Endodermal cell (in vitro differentiated cells): Measurements from ENCODE around the gene LOXL3. TPM values are rescaled to one million over a fixed set of nuclear protein-coding genes. Genes with fewer than 3 reads are reported as not detected.

Source experiments
- DNase-seq: peaks from one replicate; pipeline ENCODE4 v3.0.0-alpha.2; 2017
- H3K27ac ChIP-seq: 2 replicates; pipeline ENCODE4 v1.5.1; 2013; ENCODE audit warnings: mild to moderate bottlenecking, low read depth, low read length, moderate library complexity
- H3K27me3 ChIP-seq: 2 replicates; pipeline ENCODE4 v1.6.1; 2013; ENCODE audit warnings: mild to moderate bottlenecking, low read length, moderate library complexity; ENCODE audit not compliant: insufficient read depth, control insufficient read depth, poor library complexity, severe bottlenecking
- H3K36me3 ChIP-seq: 2 replicates; pipeline ENCODE4 v1.7.0; 2013; ENCODE audit warnings: mild to moderate bottlenecking, low read length, moderate library complexity; ENCODE audit not compliant: control insufficient read depth, insufficient read depth
- H3K4me1 ChIP-seq: one replicate; pipeline ENCODE4 v1.7.0; 2013; ENCODE audit warnings: low read length; ENCODE audit not compliant: control insufficient read depth, insufficient read depth
- H3K4me3 ChIP-seq: 2 replicates; pipeline ENCODE4 v1.5.1; 2013; ENCODE audit warnings: mild to moderate bottlenecking, low read length, moderate library complexity
- H3K9ac ChIP-seq: 2 replicates; pipeline ENCODE4 v1.6.1; 2013; ENCODE audit warnings: mild to moderate bottlenecking, low read length, moderate library complexity; ENCODE audit not compliant: poor library complexity, severe bottlenecking; ENCODE audit errors: extremely low read depth
- H3K9me3 ChIP-seq: 2 replicates; pipeline ENCODE4 v1.6.1; 2013; ENCODE audit warnings: mild to moderate bottlenecking, low read length, moderate library complexity; ENCODE audit not compliant: control insufficient read depth
- H3K27ac Mint-ChIP-seq: 2 replicates; pipeline ENCODE4 v1.8.0; 2020; ENCODE audit warnings: mixed read lengths
- H3K27me3 Mint-ChIP-seq: 2 replicates; pipeline ENCODE4 v1.8.0; 2021; ENCODE audit warnings: mild to moderate bottlenecking, mixed read lengths; ENCODE audit not compliant: insufficient read depth
- H3K36me3 Mint-ChIP-seq: 2 replicates; pipeline ENCODE4 v1.8.0; 2020; ENCODE audit warnings: low read depth, mixed read lengths
- H3K4me1 Mint-ChIP-seq: 2 replicates; pipeline ENCODE4 v1.8.0; 2020; ENCODE audit warnings: mixed read lengths
- H3K4me3 Mint-ChIP-seq: 2 replicates; pipeline ENCODE4 v1.8.0; 2020; ENCODE audit warnings: mild to moderate bottlenecking, moderate library complexity, mixed read lengths
- H3K9me3 Mint-ChIP-seq: 2 replicates; pipeline ENCODE4 v1.8.0; 2020; ENCODE audit warnings: mild to moderate bottlenecking, mixed read lengths
- WGBS, 2 experiments: methylation state at CpG; one replicate each; pipeline versions ENCODE4 v1.1.5 to v1.1.7; 2013; ENCODE audit warnings: missing lambda C conversion rate in 2 of 2, mixed read lengths in 1 of 2; ENCODE audit not compliant: insufficient coverage in 1 of 2, insufficient read length in 1 of 2; 5-methylcytosine and 5-hydroxymethylcytosine counted together
- long read RNA-seq, 4 experiments: library from polyadenylated mRNA in 2 of 4; library from RNA in 1 of 4; library from capped mRNA in 1 of 4; stranded (forward) in 3 of 4; unstranded in 1 of 4; transcript quantifications; one replicate each; pipeline ENCODE4 v2.0.0, GENCODE V29; 2020 to 2021; ENCODE audit warnings: inconsistent platforms in 1 of 4
- polyA plus RNA-seq, 2 experiments: library from polyadenylated mRNA; stranded (reverse); fragments of 50-300 nt; gene quantifications; one replicate each; pipeline ENCODE4 v1.2.3, GENCODE V29; 2013
- total RNA-seq, 2 donors: library from RNA; stranded (reverse); fragmentation: NEBNext Ultra II Directional in 1 of 2; extraction: Animal tissue kit (Norgen Biotek cat#: 25700) in 1 of 2; gene quantifications; 2 replicates in 1 of 2; 3 replicates in 1 of 2; pipeline ENCODE4 v1.2.1, GENCODE V29; 2021
- TF ChIP-seq, protein P1 (sequence below): fragments of 200-600 bp; sonication (generic); conservative IDR thresholded peaks from 2 replicates; pipeline ENCODE4 v1.5.0; 2021; ENCODE audit warnings: antibody characterized with exemption, mild to moderate bottlenecking

LOXL3 gene, protein sequence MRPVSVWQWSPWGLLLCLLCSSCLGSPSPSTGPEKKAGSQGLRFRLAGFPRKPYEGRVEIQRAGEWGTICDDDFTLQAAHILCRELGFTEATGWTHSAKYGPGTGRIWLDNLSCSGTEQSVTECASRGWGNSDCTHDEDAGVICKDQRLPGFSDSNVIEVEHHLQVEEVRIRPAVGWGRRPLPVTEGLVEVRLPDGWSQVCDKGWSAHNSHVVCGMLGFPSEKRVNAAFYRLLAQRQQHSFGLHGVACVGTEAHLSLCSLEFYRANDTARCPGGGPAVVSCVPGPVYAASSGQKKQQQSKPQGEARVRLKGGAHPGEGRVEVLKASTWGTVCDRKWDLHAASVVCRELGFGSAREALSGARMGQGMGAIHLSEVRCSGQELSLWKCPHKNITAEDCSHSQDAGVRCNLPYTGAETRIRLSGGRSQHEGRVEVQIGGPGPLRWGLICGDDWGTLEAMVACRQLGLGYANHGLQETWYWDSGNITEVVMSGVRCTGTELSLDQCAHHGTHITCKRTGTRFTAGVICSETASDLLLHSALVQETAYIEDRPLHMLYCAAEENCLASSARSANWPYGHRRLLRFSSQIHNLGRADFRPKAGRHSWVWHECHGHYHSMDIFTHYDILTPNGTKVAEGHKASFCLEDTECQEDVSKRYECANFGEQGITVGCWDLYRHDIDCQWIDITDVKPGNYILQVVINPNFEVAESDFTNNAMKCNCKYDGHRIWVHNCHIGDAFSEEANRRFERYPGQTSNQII
- total RNA-seq, result 1 to 10 TPM; 5.4 to 7.6 TPM
- polyA plus RNA-seq (2013, experiment 1 of 2), result 34.7 TPM
- 26.7 TPM for polyA plus RNA-seq (2013, experiment 2 of 2)
- long read RNA-seq, experiment 1, partial matches to known transcripts, result 1 of 4 reads
- long read RNA-seq, experiment 1, other reads (novel, unspliced or antisense), result 1 of 4 reads
- long read RNA-seq, experiment 2, partial matches to known transcripts, result 2 of 8 reads
- long read RNA-seq, experiment 2, other reads (novel, unspliced or antisense), result 1 of 8 reads
- long read RNA-seq, experiment 3, transcript LOXL3-208 (10 exons, 2,837 nt), result major isoform, 39 of 53 reads
- long read RNA-seq, experiment 3, partial matches to known transcripts, result 5 of 53 reads
- long read RNA-seq, experiment 3, other reads (novel, unspliced or antisense), result 5 of 53 reads
- long read RNA-seq, experiment 4, partial matches to known transcripts, result 0 of 5 reads
- long read RNA-seq, experiment 4, other reads (novel, unspliced or antisense), result 1 of 5 reads

DNA sequence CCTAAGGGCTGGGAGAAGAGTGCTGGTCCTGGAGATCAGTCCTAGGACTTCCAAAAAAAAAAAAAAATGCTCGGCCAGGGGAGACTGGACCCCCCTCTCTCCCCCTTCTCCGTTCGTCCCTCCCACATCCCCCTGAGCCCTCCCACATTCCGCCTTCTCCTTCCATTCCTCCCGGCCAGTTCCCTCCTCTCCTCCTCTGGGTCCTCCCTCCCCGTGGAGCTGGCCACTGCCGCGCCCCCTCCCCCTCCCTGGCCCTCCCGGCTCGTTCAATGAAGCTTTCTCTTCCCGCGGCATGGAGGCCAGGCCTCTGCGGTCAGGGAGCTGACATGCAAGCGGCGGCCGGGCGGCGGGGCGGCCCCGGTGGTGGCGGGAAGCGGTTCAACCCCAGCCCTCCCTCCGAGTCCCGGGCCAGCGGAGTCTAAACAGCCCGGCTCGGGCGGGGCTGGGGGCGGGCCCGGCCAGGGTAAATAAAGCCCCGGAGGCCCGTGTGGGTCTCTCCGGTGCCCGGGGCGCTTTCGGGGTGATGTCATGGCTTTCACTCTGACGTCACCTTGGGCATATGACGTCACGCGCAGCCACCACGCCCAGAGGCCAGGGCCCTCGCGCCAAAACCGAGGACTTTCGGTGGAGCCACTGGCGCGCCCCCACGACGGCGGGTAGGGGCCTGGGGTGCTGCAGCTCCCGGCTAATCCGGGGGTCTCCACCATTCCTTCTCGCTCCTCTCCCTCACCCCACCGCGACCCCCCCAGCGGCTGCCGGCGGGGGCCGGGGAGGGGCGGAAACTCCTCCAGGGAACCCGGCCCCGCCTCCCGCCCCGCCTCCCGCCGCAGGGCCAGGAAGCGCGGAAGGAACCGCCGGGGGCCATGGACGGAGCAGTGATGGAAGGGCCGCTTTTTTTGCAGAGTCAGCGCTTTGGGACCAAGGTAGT lies at the start of gene LOXL3, which contains the start of gene DOK1:
TSS of gene LOXL3 (minus strand) at position 51 of the 928 bp plus-strand sequence. CDS start 1,308 bp downstream, outside the sequence.
TSS of gene DOK1 (plus strand) at position 829 of the 928 bp plus-strand sequence. CDS start at position 864, 35 bp downstream.
- H3K4me3 Mint-ChIP-seq, result peak within 1 kb of the TSS; percentile 88
- H3K27me3 Mint-ChIP-seq, result peaks cover 78% of the 10 kb centered on the region
- H3K27ac Mint-ChIP-seq, result peak within 1 kb of the TSS; percentile 92
- TF ChIP-seq, protein P1, sequence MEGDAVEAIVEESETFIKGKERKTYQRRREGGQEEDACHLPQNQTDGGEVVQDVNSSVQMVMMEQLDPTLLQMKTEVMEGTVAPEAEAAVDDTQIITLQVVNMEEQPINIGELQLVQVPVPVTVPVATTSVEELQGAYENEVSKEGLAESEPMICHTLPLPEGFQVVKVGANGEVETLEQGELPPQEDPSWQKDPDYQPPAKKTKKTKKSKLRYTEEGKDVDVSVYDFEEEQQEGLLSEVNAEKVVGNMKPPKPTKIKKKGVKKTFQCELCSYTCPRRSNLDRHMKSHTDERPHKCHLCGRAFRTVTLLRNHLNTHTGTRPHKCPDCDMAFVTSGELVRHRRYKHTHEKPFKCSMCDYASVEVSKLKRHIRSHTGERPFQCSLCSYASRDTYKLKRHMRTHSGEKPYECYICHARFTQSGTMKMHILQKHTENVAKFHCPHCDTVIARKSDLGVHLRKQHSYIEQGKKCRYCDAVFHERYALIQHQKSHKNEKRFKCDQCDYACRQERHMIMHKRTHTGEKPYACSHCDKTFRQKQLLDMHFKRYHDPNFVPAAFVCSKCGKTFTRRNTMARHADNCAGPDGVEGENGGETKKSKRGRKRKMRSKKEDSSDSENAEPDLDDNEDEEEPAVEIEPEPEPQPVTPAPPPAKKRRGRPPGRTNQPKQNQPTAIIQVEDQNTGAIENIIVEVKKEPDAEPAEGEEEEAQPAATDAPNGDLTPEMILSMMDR, result no peak
- H3K4me1 Mint-ChIP-seq, result peaks cover 8% of the 10 kb centered on the region
- DNase-seq, result peak; percentile 94
- Histone ChIP-seq H3K9me3 (no peaks in the 10 kb centered on the region), H3K9ac (peak within 1 kb of the TSS; percentile 66), H3K36me3 (no peaks in the 10 kb centered on the region), H3K4me1 (no peaks in the 10 kb centered on the region), H3K27ac (peak within 1 kb of the TSS; percentile 90), H3K4me3 (peak within 1 kb of the TSS; percentile 96), H3K27me3 (peaks cover 74% of the 10 kb centered on the region)
- H3K36me3 Mint-ChIP-seq, result peaks cover 6% of the 10 kb centered on the region
- 0% methylated on average over 20 to 73 of the region's 73 CpGs for WGBS, 2 experiments
- H3K9me3 Mint-ChIP-seq, result no peaks in the 10 kb centered on the region

DNA sequence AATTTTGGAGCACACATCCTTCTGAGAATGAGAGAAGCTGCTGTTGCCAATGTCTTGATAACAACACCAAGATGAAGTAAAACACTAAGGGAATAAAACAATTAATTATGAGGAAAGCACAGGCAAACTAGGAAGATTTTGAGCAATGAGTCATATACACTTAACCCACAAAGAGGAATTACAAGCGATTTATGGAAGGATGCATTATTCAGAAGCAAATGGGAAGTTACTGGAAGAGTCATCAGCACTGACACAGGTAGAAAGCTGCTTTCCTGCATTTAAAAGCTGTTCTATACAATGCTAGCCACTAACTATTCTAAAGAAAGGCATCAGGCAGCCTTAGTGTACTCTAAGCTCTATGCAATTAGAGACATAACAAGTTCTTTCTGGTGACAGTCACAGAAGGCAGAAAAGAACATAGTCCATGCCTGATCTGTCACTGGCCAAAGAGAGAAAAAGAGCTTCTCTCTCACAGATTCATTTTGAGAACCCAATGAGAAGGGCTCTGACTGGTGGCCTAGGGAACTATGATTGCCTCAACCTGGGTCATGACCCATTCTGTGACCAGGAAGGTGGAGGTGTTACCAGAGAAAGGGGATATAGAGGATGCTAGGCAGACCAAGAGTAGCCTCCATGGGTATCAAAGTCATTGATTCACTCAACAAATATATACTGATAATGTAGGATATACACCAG lies 49.0 kb upstream of the LOXL3 start:
- Mint-ChIP-seq H3K27me3 (peaks cover 12% of the 10 kb centered on the region), H3K9me3 (no peaks in the 10 kb centered on the region), H3K4me3 (no peak overlapping the region), H3K4me1 (no peaks in the 10 kb centered on the region), H3K27ac (no peak overlapping the region), H3K36me3 (no peaks in the 10 kb centered on the region)
- Histone ChIP-seq H3K4me3 (no peak overlapping the region), H3K4me1 (no peaks in the 10 kb centered on the region), H3K9ac (no peak overlapping the region), H3K9me3 (no peaks in the 10 kb centered on the region), H3K27me3 (peaks cover 36% of the 10 kb centered on the region), H3K36me3 (no peaks in the 10 kb centered on the region), H3K27ac (no peak overlapping the region)
- 63 to 83% methylated on average over 1 of the region's 1 CpG for WGBS, 2 experiments
- TF ChIP-seq, protein P1, result no peak
- no peak for DNase-seq
